GM12874 (cell line): ENCODE data around the gene CES5A.

Experiments used
- TF ChIP-seq, protein P1 (sequence below): IDR thresholded peaks from 2 replicates; pipeline ENCODE4 v1.5.1; 2011; ENCODE audit warnings: low read depth, mild to moderate bottlenecking, control low read depth, low read length, moderate library complexity; ENCODE audit not compliant: insufficient read depth

CES5A gene

DNA sequence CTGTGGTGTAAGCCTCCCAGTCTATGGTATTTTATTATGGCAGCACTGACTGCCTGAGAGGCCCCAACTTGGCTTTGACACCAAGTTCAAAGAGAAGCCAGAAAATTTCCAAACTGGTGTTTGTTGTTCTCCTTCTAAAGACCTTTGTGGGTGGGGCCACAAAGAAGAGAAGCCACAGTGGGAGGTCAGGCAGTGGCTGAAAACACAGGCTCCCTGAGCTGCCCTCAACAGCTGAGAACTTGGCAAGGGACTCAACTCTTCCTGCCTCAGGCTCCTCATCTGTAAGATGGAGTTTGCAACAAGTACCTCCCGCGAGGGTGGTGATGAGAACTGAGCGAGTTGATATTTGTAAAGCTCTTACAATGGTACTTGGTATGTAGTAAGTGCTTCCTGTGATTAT is 18.2 kb downstream of the CES5A start:
- TF ChIP-seq, protein P1, sequence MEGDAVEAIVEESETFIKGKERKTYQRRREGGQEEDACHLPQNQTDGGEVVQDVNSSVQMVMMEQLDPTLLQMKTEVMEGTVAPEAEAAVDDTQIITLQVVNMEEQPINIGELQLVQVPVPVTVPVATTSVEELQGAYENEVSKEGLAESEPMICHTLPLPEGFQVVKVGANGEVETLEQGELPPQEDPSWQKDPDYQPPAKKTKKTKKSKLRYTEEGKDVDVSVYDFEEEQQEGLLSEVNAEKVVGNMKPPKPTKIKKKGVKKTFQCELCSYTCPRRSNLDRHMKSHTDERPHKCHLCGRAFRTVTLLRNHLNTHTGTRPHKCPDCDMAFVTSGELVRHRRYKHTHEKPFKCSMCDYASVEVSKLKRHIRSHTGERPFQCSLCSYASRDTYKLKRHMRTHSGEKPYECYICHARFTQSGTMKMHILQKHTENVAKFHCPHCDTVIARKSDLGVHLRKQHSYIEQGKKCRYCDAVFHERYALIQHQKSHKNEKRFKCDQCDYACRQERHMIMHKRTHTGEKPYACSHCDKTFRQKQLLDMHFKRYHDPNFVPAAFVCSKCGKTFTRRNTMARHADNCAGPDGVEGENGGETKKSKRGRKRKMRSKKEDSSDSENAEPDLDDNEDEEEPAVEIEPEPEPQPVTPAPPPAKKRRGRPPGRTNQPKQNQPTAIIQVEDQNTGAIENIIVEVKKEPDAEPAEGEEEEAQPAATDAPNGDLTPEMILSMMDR: no peak

DNA sequence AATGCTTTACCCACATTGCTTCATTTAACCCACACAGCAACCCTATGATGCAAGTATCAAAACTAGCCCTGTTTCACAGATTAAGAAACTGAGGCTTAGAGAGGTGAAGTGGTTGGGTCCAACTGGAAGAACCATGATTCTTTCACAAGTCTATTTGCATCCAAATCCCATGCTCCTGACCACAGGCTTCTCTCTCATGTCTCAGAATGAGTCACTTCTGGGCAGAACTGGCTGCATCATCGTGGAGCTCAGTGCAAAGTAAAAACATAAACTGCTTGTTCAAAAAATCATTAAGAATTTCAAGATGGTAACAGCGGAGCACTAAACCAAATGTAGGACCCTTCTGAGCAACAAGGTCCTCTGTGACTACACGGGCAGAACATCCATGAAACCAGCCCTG is 22.1 kb downstream of the CES5A start:
- TF ChIP-seq, protein P1: no peak

DNA sequence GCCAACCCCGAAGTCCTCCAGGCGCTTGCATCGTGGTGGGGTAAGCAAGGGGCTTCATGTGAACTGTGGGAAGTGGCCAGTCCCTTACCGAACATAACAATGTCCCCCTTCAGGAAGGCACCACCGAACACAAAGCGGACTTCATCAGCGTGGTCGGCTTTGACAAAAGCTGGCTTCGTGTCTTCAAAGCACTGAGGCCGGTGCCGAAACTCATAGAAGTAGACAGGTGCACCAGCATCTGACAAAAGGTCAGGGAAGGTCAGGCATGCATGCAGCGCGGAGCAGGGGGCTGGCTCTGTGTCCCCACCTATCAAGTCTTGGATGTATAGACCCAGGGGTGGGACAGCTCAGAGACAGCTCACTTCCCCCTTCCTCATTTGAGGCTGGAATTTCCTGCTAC is 25.6 kb downstream of the CES5A start:
- TF ChIP-seq, protein P1: no peak

DNA sequence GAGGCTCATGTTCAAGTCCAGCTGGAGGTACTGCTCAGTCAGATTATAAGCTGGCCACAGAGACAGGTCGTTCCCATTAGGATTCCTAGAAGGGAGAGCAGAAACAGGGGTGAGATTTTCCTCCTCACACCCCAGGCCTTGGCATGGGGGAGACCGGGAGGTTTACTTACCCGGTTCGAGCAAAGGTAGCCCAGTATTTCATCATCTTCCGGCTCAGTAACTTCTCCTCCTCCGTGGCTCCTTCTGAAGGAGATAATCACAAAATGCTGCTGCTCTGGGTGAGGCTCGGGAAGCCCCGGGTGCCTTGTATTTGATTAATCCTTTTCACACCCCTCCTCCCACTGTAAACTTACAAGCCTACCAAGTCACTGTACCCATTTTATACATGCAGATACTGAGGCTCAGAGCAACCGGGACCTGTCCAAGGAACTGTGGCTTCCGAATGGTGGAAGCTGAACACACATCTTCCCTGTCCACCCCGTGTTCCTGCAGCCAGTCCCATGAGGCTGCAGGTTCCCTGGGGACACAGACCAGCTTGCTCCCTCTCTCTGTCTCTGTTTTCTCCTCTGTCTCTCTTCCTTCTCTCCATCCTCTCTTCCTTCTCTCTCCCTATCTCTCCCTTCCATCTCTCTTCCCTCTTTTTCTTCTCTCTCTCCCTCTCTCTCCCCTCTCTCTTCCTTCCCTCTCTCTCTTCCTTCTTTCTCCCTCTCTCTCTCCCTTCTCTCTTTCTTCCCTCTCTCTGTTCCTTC is 28.4 kb downstream of the CES5A start:
- TF ChIP-seq, protein P1: no peak

DNA sequence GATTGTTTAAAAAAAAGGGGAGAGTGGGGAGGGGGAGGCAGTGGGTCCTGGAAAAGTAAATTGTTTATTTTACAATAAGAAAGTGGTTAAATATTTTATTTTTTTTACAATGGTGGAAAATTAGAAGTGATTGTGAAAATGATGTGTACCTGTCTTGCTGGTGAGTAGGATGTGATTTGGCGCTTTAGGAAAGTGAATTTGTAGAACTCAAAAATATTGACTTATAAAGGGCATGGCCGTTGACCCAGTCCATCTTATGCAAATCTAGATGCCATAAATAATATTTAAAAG is 32.1 kb downstream of the CES5A start:
- TF ChIP-seq, protein P1: no peak

DNA sequence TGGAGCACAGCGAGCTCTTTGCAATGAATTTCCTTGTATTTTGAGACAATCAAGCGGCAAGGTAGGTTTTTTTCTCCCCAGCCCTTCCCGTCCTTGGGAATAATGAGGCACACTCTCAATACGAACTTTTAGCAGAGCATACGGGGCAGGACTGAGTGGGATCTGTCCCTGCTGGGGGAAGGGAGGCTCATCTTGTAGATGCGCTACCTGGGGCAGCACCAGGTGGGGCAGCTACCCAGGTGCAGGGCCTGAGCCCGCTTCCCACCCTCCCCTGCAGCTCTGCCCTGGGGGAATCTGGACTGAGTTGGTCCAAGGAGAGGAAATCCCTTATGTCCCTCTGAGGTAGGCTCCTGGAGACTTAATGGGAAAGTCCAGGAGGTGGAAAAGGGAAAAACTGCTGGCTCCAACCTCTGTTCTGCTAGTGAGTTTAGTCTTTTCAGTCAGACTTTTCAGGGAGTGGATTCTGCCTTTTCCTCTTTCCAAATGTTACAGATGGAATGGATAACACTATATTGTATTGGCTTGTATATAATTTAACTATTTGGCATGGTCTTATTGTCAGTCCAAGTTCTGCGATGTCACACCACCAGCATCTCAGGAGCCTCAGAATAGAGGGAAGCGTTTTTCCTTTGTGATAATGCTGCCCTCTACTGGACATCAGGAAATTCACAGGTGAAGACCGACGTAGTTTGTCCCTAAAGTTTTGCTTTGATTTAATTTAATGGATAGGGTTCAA is 32.6 kb downstream of the CES5A start:
- TF ChIP-seq, protein P1: peak; percentile 46; the same call in 1 of the 2 replicates

DNA sequence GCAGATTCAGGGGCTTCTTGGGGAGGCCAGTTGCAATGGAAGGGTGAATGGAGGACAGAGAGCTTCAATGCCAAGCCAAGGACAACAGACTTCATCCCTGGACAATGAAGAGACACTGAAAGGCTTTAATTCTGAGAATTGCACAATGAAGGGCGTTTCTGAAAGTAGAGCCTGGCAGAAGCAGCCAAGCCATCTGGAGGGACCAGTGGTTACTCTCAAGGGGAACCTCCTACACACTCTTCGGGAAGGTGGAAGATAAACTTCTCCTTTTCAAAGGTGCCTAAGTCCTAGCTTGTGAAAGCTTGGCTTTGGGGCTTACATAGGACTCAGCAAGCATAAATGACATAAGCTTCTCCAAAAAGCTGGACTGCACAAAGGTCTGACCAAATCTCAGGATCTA is 36.1 kb downstream of the CES5A start:
- TF ChIP-seq, protein P1: no peak
